Peyer's patch (tissue), 4 donors: Measurements from ENCODE around the gene ANTXR1.

ENCODE experiments used
- POLR2A ChIP-seq, 2 donors: fragments of 450-650 bp; IDR thresholded peaks; one replicate each; pipeline ENCODE4 v1.5.1; 2017; ENCODE audit warnings: antibody characterized with exemption in 2 of 2, mild to moderate bottlenecking in 2 of 2, moderate library complexity in 2 of 2
- TF ChIP-seq, protein P1 (sequence below), 6 experiments: fragments of 450-650 bp in 4 of 6; fragments of 200-600 bp in 2 of 6; sonication (generic) in 1 of 6; IDR thresholded peaks; one replicate each; pipeline ENCODE4 v1.5.1; 2017 to 2019; ENCODE audit warnings: antibody characterized with exemption in 6 of 6, mild to moderate bottlenecking in 3 of 6, moderate library complexity in 1 of 6

- TF ChIP-seq POLR2A (IDR thresholded peaks at IDR 0.05) = no peak
- TF ChIP-seq, protein P1, sequence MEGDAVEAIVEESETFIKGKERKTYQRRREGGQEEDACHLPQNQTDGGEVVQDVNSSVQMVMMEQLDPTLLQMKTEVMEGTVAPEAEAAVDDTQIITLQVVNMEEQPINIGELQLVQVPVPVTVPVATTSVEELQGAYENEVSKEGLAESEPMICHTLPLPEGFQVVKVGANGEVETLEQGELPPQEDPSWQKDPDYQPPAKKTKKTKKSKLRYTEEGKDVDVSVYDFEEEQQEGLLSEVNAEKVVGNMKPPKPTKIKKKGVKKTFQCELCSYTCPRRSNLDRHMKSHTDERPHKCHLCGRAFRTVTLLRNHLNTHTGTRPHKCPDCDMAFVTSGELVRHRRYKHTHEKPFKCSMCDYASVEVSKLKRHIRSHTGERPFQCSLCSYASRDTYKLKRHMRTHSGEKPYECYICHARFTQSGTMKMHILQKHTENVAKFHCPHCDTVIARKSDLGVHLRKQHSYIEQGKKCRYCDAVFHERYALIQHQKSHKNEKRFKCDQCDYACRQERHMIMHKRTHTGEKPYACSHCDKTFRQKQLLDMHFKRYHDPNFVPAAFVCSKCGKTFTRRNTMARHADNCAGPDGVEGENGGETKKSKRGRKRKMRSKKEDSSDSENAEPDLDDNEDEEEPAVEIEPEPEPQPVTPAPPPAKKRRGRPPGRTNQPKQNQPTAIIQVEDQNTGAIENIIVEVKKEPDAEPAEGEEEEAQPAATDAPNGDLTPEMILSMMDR (IDR thresholded peaks at IDR 0.05) = no peak
Measured at GRCh38 chr2:69231612-69232277, 218.8 kb downstream of the ANTXR1 start.
